Measurements from ENCODE around the gene NALCN. TPM values are rescaled to one million over a fixed set of nuclear protein-coding genes. Genes with fewer than 3 reads are reported as not detected.

Gene NALCN
- total and polyA plus RNA-seq, 10 of the 15 experiments (the other 5 are each of a cell fraction or from before 2014, with no cell fraction given) = under 0.01 TPM; not detected in 9

- intact Hi-C loops (cut with micrococcal nuclease; ENCODE audit: unreplicated experiment) (no loop called here), in situ Hi-C loops (cut with MboI) (no loop called here)
- RAD21 ChIA-PET (ENCODE audit: unreplicated experiment) = no interaction called here
- Histone ChIP-seq H3K79me2 (ENCODE audit: control insufficient read depth, insufficient read depth, low read length) (no peaks in the 10 kb centered on the region), H3K4me1 (ENCODE audit: control insufficient read depth, insufficient read depth, low read length) (no peaks in the 10 kb centered on the region), H4K20me1 (ENCODE audit: control insufficient read depth, insufficient read depth) (no peaks in the 10 kb centered on the region), H3K4me3 (no peak overlapping the region), H3K36me3 (ENCODE audit: control insufficient read depth in 2 of 2, insufficient read depth in 2 of 2, low read length in 1 of 2) (no peaks in the 10 kb centered on the region), H2AFZ (ENCODE audit: control insufficient read depth, low read depth, low read length) (no peak overlapping the region), H3K27ac (ENCODE audit: control insufficient read depth, insufficient read depth) (no peak overlapping the region), H3K9ac (ENCODE audit: control insufficient read depth, insufficient read depth, low read length) (no peak overlapping the region), H3K27me3 (replicated peaks in 1 of 2; ENCODE audit: control insufficient read depth in 2 of 2, insufficient read depth in 2 of 2, low read length in 1 of 2) (no peaks in the 10 kb centered on the region), H3K4me2 (ENCODE audit: control insufficient read depth, insufficient read depth) (no peak overlapping the region), H3K9me3 (replicated peaks; ENCODE audit: control insufficient read depth, insufficient read depth, low read length) (no peaks in the 10 kb centered on the region)
- SMC1A ChIA-PET (ENCODE audit: uncharacterized antibody, unreplicated experiment) = no interaction called here
- ATAC-seq (no peak), FAIRE-seq (no peak), DNase-seq (ENCODE audit: low read depth, low spot score) (no peak)
- no TSS peak for BruUV-seq (replicated peaks)
- TF ChIP-seq STAT3 (IDR thresholded peaks at IDR 0.05; ENCODE audit: low read depth, low read length) (no peak), RFX5 (IDR thresholded peaks at IDR 0.05; ENCODE audit: low read depth, low read length) (no peak), BHLHE40 (IDR thresholded peaks at IDR 0.05; ENCODE audit: borderline replicate concordance in 1 of 2, low read depth in 2 of 2, low read length in 1 of 2) (no peak), E2F8 (IDR thresholded peaks at IDR 0.05; ENCODE audit: low read depth, partially characterized antibody) (no peak), IKZF2 (IDR thresholded peaks at IDR 0.05) (no peak), NKRF (conservative IDR thresholded peaks at IDR 0.05) (no peak), SPI1 (IDR thresholded peaks at IDR 0.05; ENCODE audit: borderline replicate concordance, insufficient read depth, low read depth, low read length) (no peak), ZBED1 (IDR thresholded peaks at IDR 0.05; ENCODE audit: borderline replicate concordance) (no peak), FOXM1 (IDR thresholded peaks at IDR 0.05; ENCODE audit: low read depth, low read length) (no peak), SIN3A (IDR thresholded peaks at IDR 0.05; ENCODE audit: low read depth, low read length) (no peak), ZNF207 (IDR thresholded peaks at IDR 0.05; ENCODE audit: borderline replicate concordance) (no peak), NR2C1 (IDR thresholded peaks at IDR 0.05) (no peak), SMARCA5 (IDR thresholded peaks at IDR 0.05) (no peak)
- TF ChIP-seq, protein P1, sequence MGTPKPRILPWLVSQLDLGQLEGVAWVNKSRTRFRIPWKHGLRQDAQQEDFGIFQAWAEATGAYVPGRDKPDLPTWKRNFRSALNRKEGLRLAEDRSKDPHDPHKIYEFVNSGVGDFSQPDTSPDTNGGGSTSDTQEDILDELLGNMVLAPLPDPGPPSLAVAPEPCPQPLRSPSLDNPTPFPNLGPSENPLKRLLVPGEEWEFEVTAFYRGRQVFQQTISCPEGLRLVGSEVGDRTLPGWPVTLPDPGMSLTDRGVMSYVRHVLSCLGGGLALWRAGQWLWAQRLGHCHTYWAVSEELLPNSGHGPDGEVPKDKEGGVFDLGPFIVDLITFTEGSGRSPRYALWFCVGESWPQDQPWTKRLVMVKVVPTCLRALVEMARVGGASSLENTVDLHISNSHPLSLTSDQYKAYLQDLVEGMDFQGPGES (IDR thresholded peaks at IDR 0.05) = no peak
- TF ChIP-seq, protein P2, sequence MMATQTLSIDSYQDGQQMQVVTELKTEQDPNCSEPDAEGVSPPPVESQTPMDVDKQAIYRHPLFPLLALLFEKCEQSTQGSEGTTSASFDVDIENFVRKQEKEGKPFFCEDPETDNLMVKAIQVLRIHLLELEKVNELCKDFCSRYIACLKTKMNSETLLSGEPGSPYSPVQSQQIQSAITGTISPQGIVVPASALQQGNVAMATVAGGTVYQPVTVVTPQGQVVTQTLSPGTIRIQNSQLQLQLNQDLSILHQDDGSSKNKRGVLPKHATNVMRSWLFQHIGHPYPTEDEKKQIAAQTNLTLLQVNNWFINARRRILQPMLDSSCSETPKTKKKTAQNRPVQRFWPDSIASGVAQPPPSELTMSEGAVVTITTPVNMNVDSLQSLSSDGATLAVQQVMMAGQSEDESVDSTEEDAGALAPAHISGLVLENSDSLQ (IDR thresholded peaks at IDR 0.05) = no peak
- TF ChIP-seq, protein P3, sequence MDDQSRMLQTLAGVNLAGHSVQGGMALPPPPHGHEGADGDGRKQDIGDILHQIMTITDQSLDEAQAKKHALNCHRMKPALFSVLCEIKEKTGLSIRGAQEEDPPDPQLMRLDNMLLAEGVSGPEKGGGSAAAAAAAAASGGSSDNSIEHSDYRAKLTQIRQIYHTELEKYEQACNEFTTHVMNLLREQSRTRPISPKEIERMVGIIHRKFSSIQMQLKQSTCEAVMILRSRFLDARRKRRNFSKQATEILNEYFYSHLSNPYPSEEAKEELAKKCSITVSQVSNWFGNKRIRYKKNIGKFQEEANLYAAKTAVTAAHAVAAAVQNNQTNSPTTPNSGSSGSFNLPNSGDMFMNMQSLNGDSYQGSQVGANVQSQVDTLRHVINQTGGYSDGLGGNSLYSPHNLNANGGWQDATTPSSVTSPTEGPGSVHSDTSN (IDR thresholded peaks at IDR 0.05; ENCODE audit: insufficient replicate concordance, low read depth, low read length) = no peak
- TF ChIP-seq, protein P4, sequence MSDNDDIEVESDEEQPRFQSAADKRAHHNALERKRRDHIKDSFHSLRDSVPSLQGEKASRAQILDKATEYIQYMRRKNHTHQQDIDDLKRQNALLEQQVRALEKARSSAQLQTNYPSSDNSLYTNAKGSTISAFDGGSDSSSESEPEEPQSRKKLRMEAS (IDR thresholded peaks at IDR 0.05; ENCODE audit: low read depth, low read length) = no peak
- 37% methylated on average over 5 of the region's 5 CpGs for WGBS (ENCODE audit: insufficient coverage, insufficient replicate concordance, low lambda C conversion rate, missing lambda C conversion rate)
- POLR2A ChIA-PET = no interaction called here
- CTCF ChIA-PET = no interaction called here
Measured at GRCh38 chr13:101082441-101082840, 333.9 kb downstream of the NALCN start.
